ENCODE data around the gene ESYT1. TPM values are rescaled to one million over a fixed set of nuclear protein-coding genes. Genes with fewer than 3 reads are reported as not detected.

ESYT1 gene
- total RNA-seq, 4 donors from 2014 or later: 51.2 to 84.1 (median 64.9) TPM

GRCh38 chr12:56104815-56105608 lies 23.1 kb upstream of the ESYT1 start:
- no peak for DNase-seq (ENCODE audit: low spot score in 2 of 2)
- intact Hi-C loops (cut with DNase I; ENCODE audit: low total_unique reads): no loop called here
- 1% methylated on average over 40 of the region's 40 CpGs for WGBS, 2 donors
- TF ChIP-seq CTCF (IDR thresholded peaks at IDR 0.05) (peak in 1 of 3 donors; percentile 2), POLR2A (IDR thresholded peaks at IDR 0.05) (no peak)
- H3K4me3 ChIP-seq (ENCODE audit: low read depth, poor library complexity, severe bottlenecking): peak overlapping the region; percentile 83

GRCh38 chr12:56105609-56105902 lies 22.5 kb upstream of the ESYT1 start:
- DNase-seq (ENCODE audit: low spot score in 2 of 2): no peak
- peak overlapping the region; percentile 83 for H3K4me3 ChIP-seq (ENCODE audit: low read depth, poor library complexity, severe bottlenecking)
- no peak for TF ChIP-seq CTCF (IDR thresholded peaks at IDR 0.05)
- TF ChIP-seq POLR2A (IDR thresholded peaks at IDR 0.05): no peak
- intact Hi-C loops (cut with DNase I; ENCODE audit: low total_unique reads): no loop called here
- WGBS, 2 donors: 16 to 23% methylated on average over 2 of the region's 2 CpGs

GRCh38 chr12:56107242-56107641 lies 20.8 kb upstream of the ESYT1 start:
- intact Hi-C loops (cut with DNase I; ENCODE audit: low total_unique reads): no loop called here
- no peak overlapping the region for H3K4me3 ChIP-seq (ENCODE audit: low read depth, poor library complexity, severe bottlenecking)
- 90 to 92% methylated on average over 3 of the region's 3 CpGs for WGBS, 2 donors
- no peak for TF ChIP-seq POLR2A (IDR thresholded peaks at IDR 0.05)
- DNase-seq (ENCODE audit: low spot score in 2 of 2): no peak

- no peak overlapping the region for H3K4me3 ChIP-seq (ENCODE audit: low read depth, poor library complexity, severe bottlenecking)
- no peak for DNase-seq (ENCODE audit: low spot score in 2 of 2)
- intact Hi-C loops (cut with DNase I; ENCODE audit: low total_unique reads): no loop called here
- TF ChIP-seq CTCF (IDR thresholded peaks at IDR 0.05): no peak
- no peak for TF ChIP-seq POLR2A (IDR thresholded peaks at IDR 0.05)
- WGBS, 2 donors: 60% methylated on average over 5 of the region's 5 CpGs
These were observed 17.5 kb upstream of the ESYT1 start for GRCh38 chr12:56110571-56110970.

GRCh38 chr12:56114084-56114483 lies 14.0 kb upstream of the ESYT1 start:
- TF ChIP-seq CTCF (IDR thresholded peaks at IDR 0.05) (no peak), POLR2A (IDR thresholded peaks at IDR 0.05) (no peak)
- intact Hi-C loops (cut with DNase I; ENCODE audit: low total_unique reads): no loop called here
- no peak for DNase-seq (ENCODE audit: low spot score in 2 of 2)

GRCh38 chr12:56115329-56115728 lies 12.7 kb upstream of the ESYT1 start:
- intact Hi-C loops (cut with DNase I; ENCODE audit: low total_unique reads): no loop called here
- DNase-seq (ENCODE audit: low spot score in 2 of 2): no peak
- no peak for TF ChIP-seq CTCF (IDR thresholded peaks at IDR 0.05)
- no peak for TF ChIP-seq POLR2A (IDR thresholded peaks at IDR 0.05)
- H3K4me3 ChIP-seq (ENCODE audit: low read depth, poor library complexity, severe bottlenecking): no peak overlapping the region
- WGBS, 2 donors: 35 to 37% methylated on average over 10 of the region's 10 CpGs

More at GRCh38 chr12:56114084-56114483, 14.0 kb upstream of the ESYT1 start:
- H3K4me3 ChIP-seq (ENCODE audit: low read depth, poor library complexity, severe bottlenecking): no peak overlapping the region
- WGBS, 2 donors: 89% methylated on average over 1 of the region's 1 CpG

Data from lower leg skin (tissue), 4 donors.